Psoas muscle (tissue), 8 donors: ENCODE results near the gene YIF1A. TPM values are rescaled to one million over a fixed set of nuclear protein-coding genes. Genes with fewer than 3 reads are reported as not detected.

ENCODE experiments used
- ATAC-seq, 4 donors: fragments of 200-7000 bp; cut with Tn5 transposase; one replicate each; pipeline ENCODE4 v1.9.1; 2020; ENCODE audit warnings: moderate library complexity in 3 of 4, mild to moderate bottlenecking in 2 of 4
- DNase-seq, 2 donors: peaks; one replicate each; pipeline ENCODE4 v3.0.0-alpha.2; 2020
- H3K27ac ChIP-seq: fragments of 200-600 bp; one replicate; pipeline ENCODE4 v1.8.0; 2022
- H3K27me3 ChIP-seq, 3 donors: fragments of 200-600 bp in 1 of 3; one replicate each; pipeline versions ENCODE4 v1.6.1 to v1.8.0; 2013 to 2022; ENCODE audit warnings: low read length in 2 of 3, mild to moderate bottlenecking in 2 of 3, moderate library complexity in 1 of 3; ENCODE audit not compliant: insufficient read depth in 3 of 3
- H3K36me3 ChIP-seq, 2 donors: fragments of 200-600 bp in 1 of 2; one replicate each; pipeline versions ENCODE4 v1.6.1 to v1.8.0; 2013 to 2022; ENCODE audit warnings: low read depth in 1 of 2, mild to moderate bottlenecking in 1 of 2, moderate library complexity in 1 of 2; ENCODE audit not compliant: insufficient read depth in 1 of 2
- H3K4me1 ChIP-seq: fragments of 200-600 bp; one replicate; pipeline ENCODE4 v1.8.0; 2022
- H3K4me3 ChIP-seq: fragments of 200-600 bp; one replicate; pipeline ENCODE4 v1.8.0; 2022; ENCODE audit warnings: mild to moderate bottlenecking
- H3K9me3 ChIP-seq: fragments of 200-600 bp; one replicate; pipeline ENCODE4 v1.8.0; 2022
- WGBS, 3 donors: extraction: QIAGEN DNeasy Blood & Tissue Kit; methylation state at CpG; one replicate each; pipeline versions ENCODE4 v1.1.6 to v1.1.7; 2013; 5-methylcytosine and 5-hydroxymethylcytosine counted together
- intact Hi-C, 2 donors: fragments of 100-400 bp; cut with DNase I; formaldehyde crosslinking; loops; one replicate each; pipeline versions ENCODE4 v1.11.0 to v1.14.2; 2022
- polyA plus RNA-seq, 3 donors: library from polyadenylated mRNA; stranded (reverse); fragments of 200-250 nt; gene quantifications; one replicate each; pipeline ENCODE4 v1.2.3, GENCODE V29; 2013
- total RNA-seq, 4 donors: library from RNA; stranded (reverse); fragmentation: NEBNext Ultra II Directional in 2 of 4; extraction: Animal tissue kit (Norgen Biotek cat#: 25700) in 2 of 4; gene quantifications; one replicate each; pipeline versions ENCODE4 v1.2.1 to v1.2.4, GENCODE V29; 2021 to 2023
- TF ChIP-seq, protein P1 (sequence below): fragments of 200-600 bp; IDR thresholded peaks from one replicate; pipeline ENCODE4 v1.8.0; 2022; ENCODE audit warnings: antibody characterized with exemption
- donor health status: healthy with polysubstance abuse.
- donor health status: DM: no; HTN: no; CAD: no; lungs with moderate emphysema.
- donor health status: Bipolar disorder and iron deficiency.
- donor health status: healthy.
- donor health status: DM: yes; HTN: yes; CAD: no.
- donor health status: DM: no; HTN: no; CAD: no.
- donor health status: DM: no; HTN: no; CAD: no.
- donor health status: DM: yes; HTN: yes; CAD: no.

The YIF1A gene
- total and polyA plus RNA-seq, 7 donors = 70.1 to 161 (median 87.4) TPM

DNA sequence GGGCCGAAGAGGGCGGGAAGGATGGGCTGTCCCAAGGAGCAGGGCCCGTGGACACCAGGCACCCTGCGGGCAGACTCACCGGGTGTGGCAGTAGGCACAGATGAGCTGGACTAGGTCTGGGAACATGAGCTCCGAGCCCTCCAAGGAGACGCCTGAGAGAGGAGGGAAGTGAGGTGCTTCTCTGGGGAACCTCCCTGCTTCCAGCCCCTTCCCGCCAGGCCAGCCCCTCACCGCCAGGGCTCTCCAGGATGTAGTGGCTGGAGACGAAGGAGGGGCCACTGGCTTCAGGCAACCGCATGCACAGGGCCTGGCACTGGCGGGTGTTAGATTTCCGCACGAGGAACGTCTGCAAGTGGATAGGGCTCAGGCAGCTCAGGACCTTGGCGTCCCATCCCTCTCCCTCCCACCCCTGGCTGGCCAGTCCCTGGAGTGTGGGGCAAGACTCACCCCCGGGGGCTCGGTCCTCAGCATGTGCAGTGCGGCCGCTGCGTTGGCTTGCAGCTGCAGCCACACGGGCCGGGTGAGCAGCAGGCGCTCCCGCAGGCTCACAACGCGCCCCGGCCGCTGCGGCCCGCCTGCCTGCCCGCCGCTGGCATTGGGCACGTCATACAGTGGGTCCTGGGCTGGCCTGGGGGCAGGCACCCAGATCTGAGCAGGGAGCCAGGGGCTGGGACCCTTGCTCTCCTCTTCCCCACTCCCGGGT, 46.7 kb upstream of the YIF1A start:
- Histone ChIP-seq H3K9me3 (no peaks in the 10 kb centered on the region), H3K36me3 (peaks cover 0 to 56% of the 10 kb centered on the region in 2 donors), H3K4me3 (peak overlapping the region; percentile 78), H3K27ac (peak overlapping the region; percentile 89), H3K27me3 (no peaks in the 10 kb centered on the region), H3K4me1 (peaks cover 31% of the 10 kb centered on the region)
- ATAC-seq (peak; percentile 35 to 56 (median 45)), DNase-seq (peak; percentile 47 to 72)
- intact Hi-C loops = no loop called here
- 7 to 11% (median 11%) methylated on average over 30 to 35 of the region's 35 CpGs for WGBS, 3 donors
- TF ChIP-seq, protein P1, sequence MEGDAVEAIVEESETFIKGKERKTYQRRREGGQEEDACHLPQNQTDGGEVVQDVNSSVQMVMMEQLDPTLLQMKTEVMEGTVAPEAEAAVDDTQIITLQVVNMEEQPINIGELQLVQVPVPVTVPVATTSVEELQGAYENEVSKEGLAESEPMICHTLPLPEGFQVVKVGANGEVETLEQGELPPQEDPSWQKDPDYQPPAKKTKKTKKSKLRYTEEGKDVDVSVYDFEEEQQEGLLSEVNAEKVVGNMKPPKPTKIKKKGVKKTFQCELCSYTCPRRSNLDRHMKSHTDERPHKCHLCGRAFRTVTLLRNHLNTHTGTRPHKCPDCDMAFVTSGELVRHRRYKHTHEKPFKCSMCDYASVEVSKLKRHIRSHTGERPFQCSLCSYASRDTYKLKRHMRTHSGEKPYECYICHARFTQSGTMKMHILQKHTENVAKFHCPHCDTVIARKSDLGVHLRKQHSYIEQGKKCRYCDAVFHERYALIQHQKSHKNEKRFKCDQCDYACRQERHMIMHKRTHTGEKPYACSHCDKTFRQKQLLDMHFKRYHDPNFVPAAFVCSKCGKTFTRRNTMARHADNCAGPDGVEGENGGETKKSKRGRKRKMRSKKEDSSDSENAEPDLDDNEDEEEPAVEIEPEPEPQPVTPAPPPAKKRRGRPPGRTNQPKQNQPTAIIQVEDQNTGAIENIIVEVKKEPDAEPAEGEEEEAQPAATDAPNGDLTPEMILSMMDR = no peak

DNA sequence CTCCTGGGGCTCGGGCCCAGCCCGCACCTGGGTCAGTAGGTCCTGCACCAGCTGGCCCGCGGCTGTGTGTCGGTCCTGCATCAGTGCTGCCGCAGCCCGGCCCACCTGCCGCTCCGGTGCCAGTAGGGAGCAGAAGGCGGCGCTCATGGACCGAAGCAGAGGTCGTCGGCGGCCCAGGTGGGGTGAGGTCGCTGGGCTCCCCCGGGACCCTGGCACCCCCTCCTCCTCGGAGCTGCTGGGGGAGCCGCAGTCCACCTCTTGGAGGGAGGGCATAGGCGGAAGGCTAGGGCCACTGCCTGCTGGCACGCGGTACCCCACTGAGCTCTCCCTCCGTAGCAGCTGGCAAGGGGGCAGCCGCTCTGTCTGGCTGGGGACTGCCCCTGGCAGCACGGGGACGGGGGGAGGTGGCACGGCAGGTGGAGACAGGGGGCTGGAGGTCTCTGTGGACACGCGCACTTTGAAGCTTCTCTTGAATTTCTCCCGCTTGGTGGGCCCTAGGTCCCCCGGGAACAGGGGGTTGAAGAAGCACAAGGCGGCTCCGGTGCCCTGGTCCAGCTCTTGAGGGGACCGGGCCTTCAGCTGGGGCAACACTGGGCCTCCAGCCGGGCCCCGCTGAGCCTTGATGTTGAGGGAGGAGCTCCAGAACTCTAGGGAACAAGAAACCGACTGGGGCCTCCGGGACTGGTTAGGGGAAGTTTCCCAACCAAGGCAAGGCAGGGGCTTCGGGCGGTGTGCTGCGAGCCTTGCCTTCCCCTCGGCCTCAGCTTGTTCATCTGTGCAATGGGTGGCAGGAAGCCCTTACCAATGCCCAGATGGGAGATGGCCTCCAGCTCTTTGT, 45.9 kb upstream of the YIF1A start:
- intact Hi-C loops = no loop called here
- TF ChIP-seq, protein P1 = no peak
- DNase-seq (peak in 1 of 2 donors; percentile 56), ATAC-seq (no peak)
- Histone ChIP-seq H3K27me3 (no peaks in the 10 kb centered on the region), H3K4me3 (peak overlapping the region; percentile 78), H3K36me3 (peaks cover 0 to 47% of the 10 kb centered on the region in 2 donors), H3K4me1 (peaks cover 31% of the 10 kb centered on the region), H3K27ac (peak overlapping the region; percentile 89), H3K9me3 (no peaks in the 10 kb centered on the region)
- 73 to 81% (median 75%) methylated on average over 36 to 42 of the region's 42 CpGs for WGBS, 3 donors

DNA sequence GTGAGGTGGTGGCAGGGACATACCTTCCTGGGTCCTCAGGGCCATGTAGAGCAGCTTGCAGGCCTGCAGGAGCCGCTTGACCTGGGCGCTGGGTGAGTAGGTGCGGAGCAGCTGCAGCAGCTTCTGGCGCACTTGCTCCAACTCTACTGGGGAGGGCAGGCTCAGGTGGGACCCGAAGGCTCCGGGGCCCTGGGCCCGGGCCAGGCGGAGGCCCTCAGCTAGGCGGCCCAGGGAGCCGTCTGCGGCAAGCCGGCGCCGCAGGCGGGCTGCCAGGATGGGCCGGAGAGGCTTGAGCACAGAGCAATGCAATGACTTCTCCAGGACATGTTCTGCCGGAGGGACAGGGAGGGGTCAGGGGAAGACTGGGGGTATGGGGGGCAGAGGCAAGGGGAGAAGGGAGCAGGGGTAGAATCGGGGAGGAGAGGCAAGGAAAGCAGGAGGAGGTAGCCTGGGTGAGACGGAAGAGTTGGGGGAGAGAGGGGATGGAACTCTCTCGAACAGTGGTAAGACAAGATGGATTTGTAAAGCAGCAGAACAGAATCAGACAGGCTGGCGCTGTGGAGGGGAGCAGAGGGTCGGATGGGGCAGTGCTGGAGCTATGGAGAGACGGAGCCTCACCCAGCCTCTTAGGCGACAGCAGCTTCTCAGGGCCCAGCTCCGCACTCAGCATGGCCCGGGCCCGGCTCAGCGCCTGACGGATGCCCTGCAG, 45.1 kb upstream of the YIF1A start:
- 86 to 88% (median 88%) methylated on average over 29 of the region's 29 CpGs for WGBS, 3 donors
- peaks cover 0 to 39% of the 10 kb centered on the region in 2 donors for H3K36me3 ChIP-seq
- DNase-seq = peak in 1 of 2 donors; percentile 36

DNA sequence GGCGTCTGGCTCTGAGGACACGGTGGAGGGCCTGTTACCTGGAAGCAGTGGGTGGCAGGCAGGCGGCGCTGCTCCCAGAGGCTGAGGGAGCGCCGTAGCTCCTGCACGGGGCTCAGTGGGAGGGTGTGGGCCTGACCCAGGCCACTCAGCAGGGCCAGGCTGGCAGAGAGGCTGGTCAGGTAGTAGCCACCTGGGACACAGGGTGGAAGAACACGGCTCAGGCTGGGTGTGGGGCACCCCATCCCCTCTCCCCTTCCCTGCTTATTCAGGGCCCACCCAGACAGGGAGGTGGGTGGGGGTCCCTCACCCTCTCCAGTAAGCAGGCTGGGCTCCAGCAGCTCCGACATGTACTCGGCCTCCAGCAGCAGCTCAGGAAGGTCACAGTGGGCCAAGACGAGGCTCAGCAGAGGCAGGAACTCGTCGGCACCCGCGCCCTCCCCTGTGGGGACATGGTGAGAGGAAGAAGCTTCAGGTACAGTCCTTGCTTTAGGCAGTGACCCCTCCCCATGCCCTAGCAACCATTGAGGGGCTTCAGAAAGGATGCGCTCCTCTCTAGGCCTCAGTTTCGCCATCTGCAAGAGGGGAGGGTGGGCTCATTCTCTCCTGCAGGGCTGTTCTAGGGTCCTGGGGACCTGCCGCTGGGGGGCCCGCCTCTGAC, 44.4 kb upstream of the YIF1A start:
- Histone ChIP-seq H3K4me3 (no peak overlapping the region), H3K27me3 (no peaks in the 10 kb centered on the region), H3K4me1 (peaks cover 36% of the 10 kb centered on the region), H3K9me3 (no peaks in the 10 kb centered on the region), H3K27ac (no peak overlapping the region), H3K36me3 (peaks cover 0 to 32% of the 10 kb centered on the region in 2 donors)
- ATAC-seq = no peak
- TF ChIP-seq, protein P1 = no peak
- intact Hi-C loops = no loop called here
- WGBS, 3 donors = 88 to 96% (median 91%) methylated on average over 19 of the region's 19 CpGs
- DNase-seq = peak in 1 of 2 donors; percentile 49

More for the DNA sequence above, 45.1 kb upstream of the YIF1A start:
- Histone ChIP-seq H3K4me3 (no peak overlapping the region), H3K4me1 (peaks cover 31% of the 10 kb centered on the region), H3K27ac (no peak overlapping the region), H3K27me3 (no peaks in the 10 kb centered on the region), H3K9me3 (no peaks in the 10 kb centered on the region)
- ATAC-seq = no peak
- intact Hi-C loops = no loop called here
- TF ChIP-seq, protein P1 = no peak
